Kidney (tissue), 14 donors: ENCODE measurements around the gene PLEKHH2. TPM values are rescaled to one million over a fixed set of nuclear protein-coding genes. Genes with fewer than 3 reads are reported as not detected.

Source experiments
- DNase-seq, 5 donors: peaks; one replicate each; pipeline ENCODE4 v3.0.0-alpha.2; 2013 to 2020
- FAIRE-seq: peaks from 2 replicates; lab custom pipeline; 2012; peaks lifted over from hg19 to GRCh38; lab: Jason Lieb, UNC
- H3K27ac ChIP-seq, 2 donors: one replicate each; pipeline ENCODE4 v1.7.0; 2013; ENCODE audit warnings: low read depth in 2 of 2, low read length in 2 of 2, inconsistent platforms in 1 of 2
- H3K27me3 ChIP-seq: one replicate; pipeline ENCODE4 v1.7.1; 2013; ENCODE audit warnings: low read length, inconsistent platforms; ENCODE audit not compliant: control insufficient read depth, insufficient read depth
- H3K36me3 ChIP-seq, 3 donors: one replicate each; pipeline versions ENCODE4 v1.7.0 to v1.7.1; 2013; ENCODE audit warnings: low read length in 3 of 3, control low read depth in 1 of 3, inconsistent platforms in 1 of 3; ENCODE audit not compliant: insufficient read depth in 3 of 3, control insufficient read depth in 2 of 3
- H3K4me1 ChIP-seq, 3 donors: one replicate each; pipeline versions ENCODE4 v1.7.0 to v1.7.1; 2013; ENCODE audit warnings: low read length in 3 of 3, inconsistent platforms in 1 of 3, low read depth in 1 of 3; ENCODE audit not compliant: control insufficient read depth in 2 of 3, insufficient read depth in 2 of 3
- H3K4me3 ChIP-seq, 3 donors: one replicate each; pipeline versions ENCODE4 v1.7.0 to v1.8.1; 2013; ENCODE audit warnings: low read length in 3 of 3, control low read depth in 1 of 3, inconsistent platforms in 1 of 3
- H3K9ac ChIP-seq, 3 donors: one replicate each; pipeline versions ENCODE4 v1.7.0 to v1.7.1; 2013; ENCODE audit warnings: low read length in 3 of 3, control low read depth in 1 of 3, inconsistent platforms in 1 of 3
- H3K9me3 ChIP-seq, 3 donors: one replicate each; pipeline versions ENCODE4 v1.7.0 to v1.7.1; 2013; ENCODE audit warnings: low read length in 3 of 3, control low read depth in 1 of 3, inconsistent platforms in 1 of 3; ENCODE audit not compliant: control insufficient read depth in 2 of 3, insufficient read depth in 1 of 3
- intact Hi-C: fragments of 100-400 bp; cut with DNase I; formaldehyde crosslinking; loops from one replicate; pipeline ENCODE4 v1.11.1; 2022
- polyA plus RNA-seq: library from polyadenylated mRNA; stranded (reverse); fragments of 350-450 nt; fragmentation: Illumina TruSeq; extraction: RNeasy Lipid Tissue Mini Kit (QIAGEN cat#74804); gene quantifications from one replicate; pipeline ENCODE4 v1.2.3, GENCODE V29; 2014; ENCODE audit warnings: low read depth, low replicate concordance; ENCODE audit not compliant: insufficient read depth
- total RNA-seq: library from RNA; stranded (reverse); fragmentation: NEBNext Ultra II Directional; extraction: Animal tissue kit (Norgen Biotek cat#: 25700); gene quantifications from one replicate; pipeline ENCODE4 v1.2.1, GENCODE V29; 2021
- TF ChIP-seq, protein P1 (sequence below): IDR thresholded peaks from 3 replicates; pipeline ENCODE4 v1.5.1; 2012; ENCODE audit warnings: mild to moderate bottlenecking, moderate library complexity, borderline replicate concordance; ENCODE audit not compliant: insufficient read depth; ENCODE audit errors: extremely low read depth
- donor health status: control.
- donor health status: control.
- donor health status: control.
- donor health status: control.
- donor health status: control.
- donor health status: DM: yes; HTN: yes; CAD: no.
- donor health status: Normal renal cell carcinoma (clear cell type).

PLEKHH2 gene
- total and polyA plus RNA-seq, 2 donors from 2014 or later = 4.3 to 25.0 TPM

DNA sequence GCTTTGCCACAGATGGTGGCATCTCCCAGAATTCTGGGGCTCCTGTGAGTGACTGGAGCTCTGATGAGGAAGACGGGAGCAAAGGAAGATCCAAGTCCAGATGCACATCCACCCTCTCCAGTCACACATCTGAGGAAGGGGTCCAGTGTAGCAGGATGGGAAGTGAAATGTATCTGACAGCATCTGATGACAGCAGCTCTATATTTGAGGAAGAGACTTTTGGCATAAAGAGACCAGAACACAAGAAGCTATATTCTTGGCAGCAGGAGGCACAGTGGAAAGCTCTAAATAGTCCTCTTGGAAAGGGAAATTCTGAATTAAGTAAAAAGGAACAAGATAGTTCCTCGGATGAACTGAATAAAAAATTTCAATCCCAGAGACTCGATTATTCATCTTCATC is 62.7 kb downstream of the PLEKHH2 start:
- H3K27ac ChIP-seq = no peak overlapping the region
- no peak overlapping the region for H3K9ac ChIP-seq
- no peaks in the 10 kb centered on the region for H3K4me1 ChIP-seq
- H3K4me3 ChIP-seq = no peak overlapping the region
- H3K9me3 ChIP-seq = no peaks in the 10 kb centered on the region
- H3K27me3 ChIP-seq = no peaks in the 10 kb centered on the region
- peaks cover 0 to 3% (median 0%) of the 10 kb centered on the region in 3 donors for H3K36me3 ChIP-seq
- intact Hi-C loops = no loop called here
- DNase-seq = no peak
- TF ChIP-seq, protein P1, sequence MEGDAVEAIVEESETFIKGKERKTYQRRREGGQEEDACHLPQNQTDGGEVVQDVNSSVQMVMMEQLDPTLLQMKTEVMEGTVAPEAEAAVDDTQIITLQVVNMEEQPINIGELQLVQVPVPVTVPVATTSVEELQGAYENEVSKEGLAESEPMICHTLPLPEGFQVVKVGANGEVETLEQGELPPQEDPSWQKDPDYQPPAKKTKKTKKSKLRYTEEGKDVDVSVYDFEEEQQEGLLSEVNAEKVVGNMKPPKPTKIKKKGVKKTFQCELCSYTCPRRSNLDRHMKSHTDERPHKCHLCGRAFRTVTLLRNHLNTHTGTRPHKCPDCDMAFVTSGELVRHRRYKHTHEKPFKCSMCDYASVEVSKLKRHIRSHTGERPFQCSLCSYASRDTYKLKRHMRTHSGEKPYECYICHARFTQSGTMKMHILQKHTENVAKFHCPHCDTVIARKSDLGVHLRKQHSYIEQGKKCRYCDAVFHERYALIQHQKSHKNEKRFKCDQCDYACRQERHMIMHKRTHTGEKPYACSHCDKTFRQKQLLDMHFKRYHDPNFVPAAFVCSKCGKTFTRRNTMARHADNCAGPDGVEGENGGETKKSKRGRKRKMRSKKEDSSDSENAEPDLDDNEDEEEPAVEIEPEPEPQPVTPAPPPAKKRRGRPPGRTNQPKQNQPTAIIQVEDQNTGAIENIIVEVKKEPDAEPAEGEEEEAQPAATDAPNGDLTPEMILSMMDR = no peak
- FAIRE-seq = no peak

DNA sequence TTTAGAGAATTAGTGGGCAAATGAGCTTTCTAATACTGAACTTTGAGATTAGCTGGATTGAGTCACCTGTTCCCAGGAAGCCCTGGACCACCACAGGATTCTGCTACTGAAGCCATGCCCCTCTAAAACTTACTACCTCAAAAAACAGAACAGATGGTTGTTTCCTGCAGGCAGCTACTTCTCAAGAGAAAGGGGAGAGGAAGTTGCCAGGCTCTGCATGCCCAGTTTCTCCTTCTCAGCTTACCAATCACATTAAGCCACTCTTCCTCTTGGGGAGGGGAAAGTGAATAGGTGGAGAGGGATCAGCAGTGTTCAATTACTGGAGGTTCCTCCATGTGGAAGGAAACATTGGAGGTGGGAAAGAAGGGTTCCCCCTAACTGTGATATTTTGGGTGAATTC is 64.1 kb downstream of the PLEKHH2 start:
- Histone ChIP-seq H3K9me3 (no peaks in the 10 kb centered on the region), H3K36me3 (no peaks in the 10 kb centered on the region), H3K4me1 (no peaks in the 10 kb centered on the region), H3K27ac (no peak overlapping the region), H3K4me3 (no peak overlapping the region), H3K9ac (no peak overlapping the region), H3K27me3 (no peaks in the 10 kb centered on the region)
- FAIRE-seq (no peak), DNase-seq (no peak)
- intact Hi-C loops = no loop called here
- TF ChIP-seq, protein P1 = no peak

DNA sequence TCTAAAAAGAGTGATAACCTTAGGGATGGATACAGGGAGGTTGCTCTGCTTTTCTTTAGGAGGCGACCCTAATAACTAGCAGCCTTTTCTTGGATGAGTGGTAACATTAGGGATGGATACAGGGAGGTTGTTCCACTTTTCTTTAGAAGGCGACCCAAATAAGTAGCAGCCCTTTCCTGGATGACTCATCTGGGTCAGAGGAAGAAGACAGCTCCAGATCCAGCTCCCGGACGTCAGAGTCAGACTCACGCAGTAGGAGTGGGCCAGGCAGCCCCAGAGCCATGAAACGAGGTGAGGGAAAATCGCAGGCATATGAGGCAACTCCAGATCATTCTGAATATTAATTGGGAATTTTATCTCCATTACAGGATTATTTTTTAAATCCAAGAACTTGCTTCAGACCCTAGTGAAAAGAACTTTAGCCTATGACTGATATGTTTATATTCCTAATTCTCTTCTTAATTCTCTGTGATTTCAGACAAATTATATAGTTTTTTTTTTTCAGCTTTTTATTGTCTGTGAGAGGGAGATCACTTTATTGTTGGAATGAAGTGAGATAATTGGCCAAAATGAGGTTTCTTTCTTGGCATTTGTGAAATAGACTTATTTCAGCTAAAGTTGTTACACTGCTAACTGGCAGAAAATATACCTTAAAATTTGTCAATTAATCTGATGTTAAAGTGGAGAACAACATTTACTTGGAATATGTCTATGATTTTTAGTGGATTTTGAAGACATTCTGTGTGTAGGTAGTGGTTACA is 70.4 kb downstream of the PLEKHH2 start:
- FAIRE-seq (no peak), DNase-seq (no peak)
- TF ChIP-seq, protein P1 = no peak
- intact Hi-C loops = no loop called here
- Histone ChIP-seq H3K27me3 (no peaks in the 10 kb centered on the region), H3K4me3 (no peak overlapping the region), H3K27ac (no peak overlapping the region), H3K9me3 (no peaks in the 10 kb centered on the region), H3K4me1 (no peaks in the 10 kb centered on the region), H3K9ac (no peak overlapping the region), H3K36me3 (no peaks in the 10 kb centered on the region)
